Measurements from ENCODE around the gene PDZD7.

DNA sequence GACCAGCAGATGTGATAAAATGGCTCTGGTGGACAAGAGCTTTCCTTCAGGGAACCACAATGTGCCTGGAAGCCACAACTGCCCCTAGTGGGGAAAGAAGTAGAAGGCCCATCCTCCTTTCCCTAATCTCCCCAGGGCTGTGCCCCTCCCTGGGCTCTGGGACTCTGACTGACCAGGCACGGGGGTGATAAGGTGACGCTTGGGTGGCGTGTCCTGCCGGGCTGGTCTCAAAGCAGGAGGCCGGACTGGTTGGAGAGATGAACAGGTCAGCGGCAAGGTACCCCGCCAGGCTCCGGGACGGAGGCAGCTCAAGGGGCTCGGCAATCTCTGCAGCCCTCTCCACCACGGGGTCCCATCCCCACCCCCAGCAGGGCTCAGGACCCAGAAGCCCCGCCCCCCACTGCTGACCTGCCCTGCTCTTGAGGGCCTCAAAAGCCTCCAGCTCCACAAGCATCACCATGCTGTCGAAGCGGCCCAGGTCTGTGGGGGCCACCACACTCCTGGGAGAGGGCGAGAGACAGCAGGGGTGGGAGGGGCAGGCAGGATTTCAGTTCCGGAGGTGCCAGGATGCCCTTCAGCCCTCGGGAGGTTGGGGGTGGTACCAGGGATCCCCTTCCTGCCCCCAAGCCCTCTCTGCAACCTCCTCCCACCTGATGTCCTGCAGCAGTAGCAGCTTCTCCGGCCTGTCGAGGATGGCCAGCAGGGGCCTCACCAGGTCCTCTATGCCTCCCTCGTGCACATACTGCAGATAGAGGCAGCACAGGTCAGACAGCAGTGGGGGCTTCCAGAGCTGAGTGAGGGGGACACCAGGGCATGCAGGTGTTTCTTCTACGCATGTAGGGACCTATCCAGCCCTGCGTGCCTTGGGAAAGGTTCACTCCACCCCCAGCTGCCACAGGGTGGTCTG lies 19.2 kb downstream of the PDZD7 start:
- TF ChIP-seq, protein P1, sequence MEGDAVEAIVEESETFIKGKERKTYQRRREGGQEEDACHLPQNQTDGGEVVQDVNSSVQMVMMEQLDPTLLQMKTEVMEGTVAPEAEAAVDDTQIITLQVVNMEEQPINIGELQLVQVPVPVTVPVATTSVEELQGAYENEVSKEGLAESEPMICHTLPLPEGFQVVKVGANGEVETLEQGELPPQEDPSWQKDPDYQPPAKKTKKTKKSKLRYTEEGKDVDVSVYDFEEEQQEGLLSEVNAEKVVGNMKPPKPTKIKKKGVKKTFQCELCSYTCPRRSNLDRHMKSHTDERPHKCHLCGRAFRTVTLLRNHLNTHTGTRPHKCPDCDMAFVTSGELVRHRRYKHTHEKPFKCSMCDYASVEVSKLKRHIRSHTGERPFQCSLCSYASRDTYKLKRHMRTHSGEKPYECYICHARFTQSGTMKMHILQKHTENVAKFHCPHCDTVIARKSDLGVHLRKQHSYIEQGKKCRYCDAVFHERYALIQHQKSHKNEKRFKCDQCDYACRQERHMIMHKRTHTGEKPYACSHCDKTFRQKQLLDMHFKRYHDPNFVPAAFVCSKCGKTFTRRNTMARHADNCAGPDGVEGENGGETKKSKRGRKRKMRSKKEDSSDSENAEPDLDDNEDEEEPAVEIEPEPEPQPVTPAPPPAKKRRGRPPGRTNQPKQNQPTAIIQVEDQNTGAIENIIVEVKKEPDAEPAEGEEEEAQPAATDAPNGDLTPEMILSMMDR (conservative IDR thresholded peaks at IDR 0.05) = no peak
- no peak for TF ChIP-seq ZFX (IDR thresholded peaks at IDR 0.05)
